GM10847 (cell line): Measurements from ENCODE around the gene OR2L5.

Experiments
- POLR2A ChIP-seq: IDR thresholded peaks from 2 replicates; pipeline ENCODE4 v1.6.1; 2011; ENCODE audit not compliant: insufficient read length; ENCODE audit errors: extremely low read depth

Gene OR2L5

GRCh38 chr1:248065604-248066003, 52.1 kb downstream of the OR2L5 start:
- TF ChIP-seq POLR2A = no peak
